Stimulated activated CD8-positive, alpha-beta memory T cell treated with anti-CD3 and anti-CD28 coated beads, Interleukin-4, amount 100 ng/mL, for 48 hours (primary cell): ENCODE data around the gene ALDH5A1.

ENCODE experiments used
- DNase-seq: peaks from one replicate; pipeline ENCODE4 v3.0.0-alpha.2; 2020

The ALDH5A1 gene

GRCh38 chr6:24534329-24534728, 39.6 kb downstream of the ALDH5A1 start:
- DNase-seq = no peak

DNA sequence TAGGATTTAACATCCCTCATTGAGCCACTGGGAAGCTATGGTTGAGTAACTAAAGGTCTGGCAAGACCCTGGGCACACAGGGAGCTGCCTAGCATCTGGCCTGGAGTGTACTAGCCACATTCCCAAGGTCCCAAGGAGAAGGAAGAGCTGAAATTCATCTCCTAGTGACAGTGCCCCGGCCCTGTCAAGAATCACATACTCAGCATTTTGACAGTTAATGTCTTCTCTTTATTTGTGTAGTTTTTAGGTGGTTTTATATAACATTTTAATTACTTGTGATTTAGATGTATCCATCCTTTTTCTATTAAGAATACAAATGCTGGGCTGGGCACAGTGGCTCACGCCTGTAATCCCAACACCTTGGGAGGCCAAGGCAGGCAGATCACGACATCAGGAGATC, 40.4 kb downstream of the ALDH5A1 start:
- DNase-seq = no peak

- DNase-seq = no peak
These were observed 41.7 kb downstream of the ALDH5A1 start for GRCh38 chr6:24536466-24536865.

GRCh38 chr6:24537082-24537699, 42.4 kb downstream of the ALDH5A1 start:
- DNase-seq = no peak

- DNase-seq = no peak
These were observed 43.1 kb downstream of the ALDH5A1 start for GRCh38 chr6:24537771-24538385.

DNA sequence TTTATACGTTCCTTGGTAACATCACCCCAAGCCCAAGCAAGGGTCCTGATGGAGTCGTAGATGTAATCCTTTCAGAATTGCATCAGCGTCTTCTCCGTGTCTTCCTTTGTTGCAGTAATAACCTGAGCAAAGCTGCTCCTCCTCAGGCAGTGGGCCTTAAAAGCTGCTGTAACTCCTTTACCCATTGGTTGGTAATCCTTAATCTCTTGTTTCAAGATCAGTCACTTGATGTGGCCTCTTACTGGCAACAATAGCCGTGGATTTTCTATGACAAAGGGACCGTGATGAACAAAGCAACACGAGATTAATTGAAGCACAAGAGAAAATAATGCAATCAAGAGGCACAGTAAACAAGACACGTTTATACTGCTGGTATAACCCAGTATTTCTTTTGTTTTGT, 44.6 kb downstream of the ALDH5A1 start:
- DNase-seq = no peak

GRCh38 chr6:24540197-24540596, 45.4 kb downstream of the ALDH5A1 start:
- no peak for DNase-seq

GRCh38 chr6:24543683-24544082, 48.9 kb downstream of the ALDH5A1 start:
- no peak for DNase-seq

- no peak for DNase-seq
These were observed 50.4 kb downstream of the ALDH5A1 start for GRCh38 chr6:24545183-24545582.

DNA sequence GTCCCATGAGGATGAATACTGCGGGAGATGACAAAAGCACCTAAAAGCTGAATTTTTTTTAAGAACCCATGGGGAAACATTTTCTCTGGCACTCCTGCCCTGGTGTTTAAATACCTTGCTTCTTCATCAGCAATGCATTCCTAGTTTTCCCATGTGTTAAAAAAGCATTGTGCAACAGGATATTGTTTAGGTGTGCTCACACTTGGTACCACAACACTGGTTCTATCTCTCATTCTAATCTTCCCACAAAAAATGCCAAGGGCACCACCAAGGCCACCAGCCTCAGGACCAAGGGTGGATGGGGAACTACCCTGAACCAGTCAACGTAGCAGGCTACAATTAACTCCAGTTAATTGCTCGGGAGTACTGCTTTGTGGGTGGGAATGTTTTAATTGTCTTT, 50.9 kb downstream of the ALDH5A1 start:
- DNase-seq = no peak

DNA sequence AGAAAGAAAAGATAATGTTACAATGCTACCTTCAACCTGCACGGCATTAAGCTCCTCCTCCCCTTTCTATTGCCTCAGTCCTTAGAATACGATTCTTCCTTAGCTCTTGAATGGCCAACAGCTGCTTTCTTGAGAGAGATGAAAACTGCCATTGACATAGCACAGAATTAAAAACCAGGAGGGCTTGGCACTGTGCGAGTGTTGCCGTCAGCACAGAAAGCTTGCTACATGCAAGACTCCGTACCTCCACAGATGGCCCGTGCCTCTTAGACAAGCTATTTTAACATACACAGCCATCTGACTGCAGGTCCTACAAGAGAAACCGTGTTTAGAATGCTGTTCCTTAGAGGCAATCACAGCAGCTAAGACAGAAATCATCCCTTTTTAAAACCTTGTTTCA, 51.7 kb downstream of the ALDH5A1 start:
- DNase-seq = no peak

- peak; percentile 56 for DNase-seq
These were observed 52.5 kb downstream of the ALDH5A1 start for GRCh38 chr6:24547243-24547642.

DNA sequence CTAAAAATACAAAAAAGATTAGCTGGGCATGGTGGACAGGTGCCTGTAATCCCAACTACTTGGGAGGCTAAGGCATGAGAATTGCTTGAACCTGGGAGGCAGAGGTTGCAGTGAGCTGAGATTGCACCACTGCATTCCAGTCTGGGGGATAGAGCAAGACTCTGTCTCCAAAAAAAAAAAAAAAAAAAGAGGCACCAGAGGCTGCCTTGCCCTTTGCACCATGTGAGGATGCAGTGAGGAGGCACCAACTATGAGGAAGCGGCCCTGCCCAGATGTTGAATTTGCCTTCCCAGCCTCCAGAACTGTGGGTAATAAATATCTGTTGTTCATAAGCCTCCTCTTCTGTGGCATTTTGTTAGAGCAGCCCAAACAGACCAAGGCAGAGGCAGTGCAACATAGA, 54.4 kb downstream of the ALDH5A1 start:
- DNase-seq = no peak

DNA sequence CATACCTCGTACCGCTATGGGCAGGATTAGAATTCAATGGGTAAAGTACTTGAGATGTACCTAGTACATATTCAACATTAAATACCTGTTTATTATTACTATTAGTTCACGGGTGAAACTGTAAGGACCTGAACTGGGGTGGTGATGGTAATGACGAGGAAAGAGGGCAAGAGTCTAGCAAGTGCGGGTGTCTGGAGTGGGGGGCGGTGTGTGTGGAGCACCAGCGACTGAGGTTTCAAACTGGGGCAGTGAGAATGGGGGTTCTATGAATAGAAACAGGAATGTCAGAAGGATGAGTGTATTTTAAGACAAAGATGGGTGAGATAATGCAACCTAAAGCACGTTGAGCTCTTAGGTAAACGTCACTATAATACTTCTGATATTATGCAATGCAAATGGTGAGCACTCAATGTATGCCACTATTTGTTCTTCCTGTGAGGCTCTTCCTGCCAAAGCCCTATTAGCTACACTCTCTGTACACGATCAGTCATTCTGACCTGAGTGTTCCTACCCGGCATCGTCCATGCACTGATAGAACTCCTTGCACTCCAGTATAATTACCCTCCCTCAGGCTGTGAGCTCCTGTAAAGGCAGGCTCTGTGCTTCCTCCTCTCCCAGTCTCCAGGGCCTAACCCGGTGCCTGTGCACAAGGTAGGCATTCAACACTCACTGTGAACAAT, 55.0 kb downstream of the ALDH5A1 start:
- no peak for DNase-seq

- DNase-seq = no peak
These were observed 56.4 kb downstream of the ALDH5A1 start for GRCh38 chr6:24551139-24551538.

DNA sequence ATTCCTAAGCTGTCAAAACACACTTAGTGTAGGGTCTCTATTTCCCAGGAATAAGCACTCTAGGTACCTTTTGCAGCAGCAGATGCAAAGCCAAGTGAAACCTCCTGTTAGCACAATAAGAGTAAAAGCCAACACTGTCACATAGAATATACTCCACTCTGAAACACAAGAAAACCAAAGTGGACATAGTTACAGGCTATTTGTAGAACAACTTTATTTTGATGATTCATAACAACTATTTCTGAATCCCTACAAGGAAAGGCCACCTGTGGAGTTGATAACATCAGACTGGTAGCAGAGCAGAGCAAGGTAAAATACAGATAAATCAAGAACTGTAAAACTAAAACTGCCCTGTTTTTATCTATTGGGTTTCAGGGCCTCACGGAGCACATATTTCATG, 59.7 kb downstream of the ALDH5A1 start:
- DNase-seq = no peak

GRCh38 chr6:24558516-24558915, 63.7 kb downstream of the ALDH5A1 start:
- no peak for DNase-seq

DNA sequence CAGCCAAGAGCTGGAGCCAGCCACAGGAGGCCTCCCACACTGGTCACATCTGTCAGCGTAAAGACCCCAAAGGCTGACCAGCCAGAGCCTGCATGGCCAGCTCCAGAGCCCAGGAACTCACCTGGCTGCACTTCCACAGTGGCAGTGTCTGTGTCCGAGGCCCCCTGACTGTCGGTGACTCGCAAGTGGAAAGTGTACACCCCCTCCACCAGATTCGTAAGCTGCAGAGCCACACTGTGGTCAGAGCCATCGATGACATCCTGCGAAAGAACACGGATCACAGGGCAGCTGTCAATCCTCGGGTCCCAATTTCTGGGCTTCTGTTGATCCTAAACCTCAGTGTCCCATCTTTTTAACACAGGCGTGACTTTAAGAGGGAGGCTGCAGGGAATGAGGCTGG, 69.3 kb downstream of the ALDH5A1 start:
- no peak for DNase-seq

DNA sequence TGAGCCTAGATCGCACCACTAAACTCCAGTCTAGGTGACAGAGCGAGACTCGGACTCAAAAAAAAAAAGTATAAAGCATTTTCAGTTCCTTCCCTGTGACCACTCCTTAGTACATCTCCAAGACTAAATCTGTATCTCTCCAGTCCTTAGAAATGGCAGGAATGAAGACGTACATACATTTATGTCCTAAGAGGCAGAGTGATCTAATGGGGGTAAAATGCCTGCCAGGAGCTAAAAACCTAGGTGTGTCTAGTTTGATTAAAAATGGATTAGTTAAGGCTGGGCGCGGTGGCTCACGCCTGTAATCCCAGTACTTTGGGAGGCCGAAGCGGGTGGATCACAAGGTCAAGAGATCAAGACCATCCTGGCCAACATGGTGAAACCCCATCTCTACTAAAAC, 70.4 kb downstream of the ALDH5A1 start:
- DNase-seq = no peak

DNA sequence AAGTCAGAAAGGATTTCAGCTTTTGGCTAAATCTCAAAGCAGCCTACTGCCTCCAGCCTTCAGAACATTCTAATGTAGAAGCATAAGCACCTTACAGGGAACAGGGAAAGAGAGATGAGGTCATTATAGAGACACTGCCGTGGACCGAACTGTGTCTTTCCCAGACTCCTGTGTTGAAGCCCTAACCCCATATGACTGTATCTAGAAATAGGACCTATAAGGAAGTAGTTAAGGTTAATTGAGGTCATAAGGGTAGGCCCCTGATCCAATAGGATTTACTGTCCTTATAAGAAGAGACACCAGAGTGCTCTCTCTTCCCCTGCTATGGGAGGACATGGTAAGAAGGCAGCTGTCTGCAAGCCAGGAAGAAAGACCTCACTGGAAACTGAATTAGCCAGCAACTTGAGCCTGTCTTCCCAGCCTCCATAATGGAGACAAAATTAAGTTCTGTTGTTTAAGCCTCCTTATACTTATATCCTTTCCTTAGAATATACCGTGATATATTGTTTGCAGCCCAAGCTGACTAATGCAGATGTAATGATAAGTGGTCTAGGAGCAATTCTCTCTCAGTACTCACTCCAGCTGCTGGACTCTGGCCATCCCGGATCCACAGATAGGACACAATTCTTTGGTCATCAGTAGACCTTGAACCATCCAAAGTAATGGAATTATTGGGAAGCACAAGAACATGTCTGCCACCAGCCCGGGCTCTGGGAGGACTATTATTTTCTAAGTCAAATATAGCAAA, 71.4 kb downstream of the ALDH5A1 start:
- DNase-seq = no peak

DNA sequence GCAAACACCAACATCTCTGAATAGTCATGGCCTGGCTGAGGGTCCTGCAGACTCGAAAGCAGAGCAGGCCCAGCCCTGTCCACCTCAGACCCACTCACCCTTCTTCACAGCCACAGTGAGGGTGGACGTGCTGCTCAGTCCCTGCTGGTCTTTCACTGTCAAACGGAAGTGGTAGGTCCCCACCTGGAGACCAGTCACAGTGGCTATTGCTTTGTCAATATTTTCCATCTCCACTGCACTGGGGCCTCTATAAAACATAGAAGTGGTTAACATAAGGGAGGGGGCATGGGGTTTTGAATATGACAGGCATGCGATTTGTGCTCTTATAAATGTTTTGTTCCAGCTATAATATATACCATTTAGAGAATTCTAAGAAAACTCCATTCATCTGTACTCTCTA, 73.9 kb downstream of the ALDH5A1 start:
- DNase-seq = no peak

GRCh38 chr6:24569811-24570210, 75.0 kb downstream of the ALDH5A1 start:
- DNase-seq = no peak

- no peak for DNase-seq
These were observed 76.6 kb downstream of the ALDH5A1 start for GRCh38 chr6:24571361-24571760.

GRCh38 chr6:24574809-24575208, 80.0 kb downstream of the ALDH5A1 start:
- no peak for DNase-seq
